Uterus (tissue), 4 donors: ENCODE data around the gene CENPF. TPM values are rescaled to one million over a fixed set of nuclear protein-coding genes. Genes with fewer than 3 reads are reported as not detected.

Experiments
- DNase-seq, 2 donors: peaks; one replicate each; pipeline ENCODE4 v3.0.0-alpha.2; 2019 to 2020
- H3K27ac ChIP-seq, 2 donors: fragments of 200-600 bp; sonication (generic); 1 replicate in 1 of 2; 2 replicates in 1 of 2; pipeline ENCODE4 v1.5.1; 2016 to 2018
- H3K27me3 ChIP-seq, 2 donors: fragments of 200-600 bp; sonication (generic); one replicate each; pipeline ENCODE4 v1.5.1; 2018 to 2019; ENCODE audit warnings: control low read depth in 1 of 2
- H3K36me3 ChIP-seq, 2 donors: fragments of 200-600 bp; sonication (generic); one replicate each; pipeline ENCODE4 v1.5.1; 2019; ENCODE audit warnings: control low read depth in 1 of 2
- H3K4me1 ChIP-seq, 2 donors: fragments of 200-600 bp; sonication (generic); one replicate each; pipeline ENCODE4 v1.5.1; 2018 to 2019; ENCODE audit warnings: control low read depth in 1 of 2
- H3K4me3 ChIP-seq, 2 donors: fragments of 200-600 bp; sonication (generic); 1 replicate in 1 of 2; 2 replicates in 1 of 2; pipeline ENCODE4 v1.5.1; 2018 to 2019; ENCODE audit warnings: mild to moderate bottlenecking in 1 of 2
- H3K9me3 ChIP-seq, 2 donors: fragments of 200-600 bp; sonication (generic); one replicate each; pipeline ENCODE4 v1.5.1; 2019; ENCODE audit warnings: control low read depth in 1 of 2
- POLR2A ChIP-seq, 2 donors: fragments of 450-650 bp; IDR thresholded peaks; one replicate each; pipeline ENCODE4 v1.6.1; 2016; ENCODE audit warnings: antibody characterized with exemption in 2 of 2, mild to moderate bottlenecking in 1 of 2, moderate library complexity in 1 of 2
- intact Hi-C: fragments of 100-400 bp; cut with DNase I; formaldehyde crosslinking; loops from one replicate; pipeline ENCODE4 v1.15.1; 2023; ENCODE audit warnings: low total_unique reads
- total RNA-seq, 4 donors: library from RNA; depleted of rRNA in 3 of 4; stranded (reverse); fragments of >200 nt in 3 of 4; gene quantifications; one replicate each; pipeline versions ENCODE4 v1.1.0 to v1.2.4, GENCODE V29; 2014 to 2023
- TF ChIP-seq, protein P1 (sequence below), 4 experiments: fragments of 200-600 bp in 2 of 4; fragments of 450-650 bp in 2 of 4; sonication (generic) in 2 of 4; IDR thresholded peaks; one replicate each; pipeline ENCODE4 v1.5.1; 2016 to 2019; ENCODE audit warnings: antibody characterized with exemption in 4 of 4, mild to moderate bottlenecking in 2 of 4, moderate library complexity in 1 of 4
- donor health status: DM: yes; HTN: yes; CAD: no.

The CENPF gene
- total RNA-seq, 4 donors from 2014 or later = under 0.01 to 41.2 (median 5.7) TPM

GRCh38 chr1:214581785-214582184 is 21.2 kb upstream of the CENPF start:
- no peak for TF ChIP-seq POLR2A (IDR thresholded peaks at IDR 0.05)
- TF ChIP-seq, protein P1, sequence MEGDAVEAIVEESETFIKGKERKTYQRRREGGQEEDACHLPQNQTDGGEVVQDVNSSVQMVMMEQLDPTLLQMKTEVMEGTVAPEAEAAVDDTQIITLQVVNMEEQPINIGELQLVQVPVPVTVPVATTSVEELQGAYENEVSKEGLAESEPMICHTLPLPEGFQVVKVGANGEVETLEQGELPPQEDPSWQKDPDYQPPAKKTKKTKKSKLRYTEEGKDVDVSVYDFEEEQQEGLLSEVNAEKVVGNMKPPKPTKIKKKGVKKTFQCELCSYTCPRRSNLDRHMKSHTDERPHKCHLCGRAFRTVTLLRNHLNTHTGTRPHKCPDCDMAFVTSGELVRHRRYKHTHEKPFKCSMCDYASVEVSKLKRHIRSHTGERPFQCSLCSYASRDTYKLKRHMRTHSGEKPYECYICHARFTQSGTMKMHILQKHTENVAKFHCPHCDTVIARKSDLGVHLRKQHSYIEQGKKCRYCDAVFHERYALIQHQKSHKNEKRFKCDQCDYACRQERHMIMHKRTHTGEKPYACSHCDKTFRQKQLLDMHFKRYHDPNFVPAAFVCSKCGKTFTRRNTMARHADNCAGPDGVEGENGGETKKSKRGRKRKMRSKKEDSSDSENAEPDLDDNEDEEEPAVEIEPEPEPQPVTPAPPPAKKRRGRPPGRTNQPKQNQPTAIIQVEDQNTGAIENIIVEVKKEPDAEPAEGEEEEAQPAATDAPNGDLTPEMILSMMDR (IDR thresholded peaks at IDR 0.05) = no peak
- intact Hi-C loops = no loop called here
- Histone ChIP-seq H3K9me3 (no peaks in the 10 kb centered on the region), H3K27ac (no peak overlapping the region), H3K4me3 (no peak overlapping the region), H3K4me1 (no peaks in the 10 kb centered on the region), H3K36me3 (no peaks in the 10 kb centered on the region), H3K27me3 (no peaks in the 10 kb centered on the region)
- no peak for DNase-seq

DNA sequence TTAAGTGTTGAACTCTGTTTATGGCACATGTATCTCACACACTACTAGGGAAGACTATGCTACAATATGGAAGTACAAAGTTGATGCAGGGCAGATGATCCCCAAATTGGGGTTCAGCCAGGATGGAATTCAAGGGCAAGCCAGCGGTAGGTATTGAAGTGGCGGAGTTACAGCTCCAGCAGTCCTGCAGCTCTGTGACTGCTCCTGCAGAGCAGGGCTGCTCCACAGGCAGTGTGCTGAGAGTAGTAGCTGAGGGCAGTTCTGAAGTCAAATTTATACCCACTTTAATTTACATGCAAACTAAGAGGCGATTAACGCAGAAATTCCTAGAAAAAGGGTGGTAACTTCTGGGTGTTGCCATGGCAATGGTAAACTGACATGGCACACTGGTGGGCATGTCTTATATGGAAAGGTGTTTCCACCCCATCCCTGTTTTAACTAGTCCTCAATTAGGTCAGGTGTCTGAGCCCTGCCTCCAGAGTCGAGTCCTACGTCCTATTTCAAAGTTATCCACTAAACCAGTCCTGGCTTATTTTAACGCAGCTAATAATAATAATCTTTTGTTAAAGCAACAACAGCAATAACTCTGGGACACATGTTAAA is 20.6 kb upstream of the CENPF start:
- Histone ChIP-seq H3K27ac (no peak overlapping the region), H3K27me3 (no peaks in the 10 kb centered on the region), H3K36me3 (no peaks in the 10 kb centered on the region), H3K4me1 (no peaks in the 10 kb centered on the region), H3K4me3 (no peak overlapping the region), H3K9me3 (no peaks in the 10 kb centered on the region)
- DNase-seq = no peak
- TF ChIP-seq POLR2A (IDR thresholded peaks at IDR 0.05) = no peak
- TF ChIP-seq, protein P1 (IDR thresholded peaks at IDR 0.05) = no peak
- intact Hi-C loops = no loop called here

GRCh38 chr1:214583113-214583512 is 19.9 kb upstream of the CENPF start:
- no peak for DNase-seq
- TF ChIP-seq, protein P1 (IDR thresholded peaks at IDR 0.05) = no peak
- no peak for TF ChIP-seq POLR2A (IDR thresholded peaks at IDR 0.05)
- Histone ChIP-seq H3K36me3 (no peaks in the 10 kb centered on the region), H3K4me3 (no peak overlapping the region), H3K9me3 (no peaks in the 10 kb centered on the region), H3K4me1 (no peaks in the 10 kb centered on the region), H3K27ac (no peak overlapping the region), H3K27me3 (no peaks in the 10 kb centered on the region)
- intact Hi-C loops = no loop called here

GRCh38 chr1:214583824-214584554 is 19.0 kb upstream of the CENPF start:
- TF ChIP-seq, protein P1 (IDR thresholded peaks at IDR 0.05) = no peak
- TF ChIP-seq POLR2A (IDR thresholded peaks at IDR 0.05) = no peak
- Histone ChIP-seq H3K27ac (no peak overlapping the region), H3K4me1 (no peaks in the 10 kb centered on the region), H3K36me3 (no peaks in the 10 kb centered on the region), H3K4me3 (no peak overlapping the region), H3K27me3 (no peaks in the 10 kb centered on the region), H3K9me3 (no peaks in the 10 kb centered on the region)
- no peak for DNase-seq
- intact Hi-C loops = no loop called here
